Stimulated activated CD8-positive, alpha-beta memory T cell treated with anti-CD3 and anti-CD28 coated beads, Interleukin-15, amount 100 ng/mL, for 24 hours (primary cell): ENCODE measurements around the gene MICAL3.

Experiments
- DNase-seq: peaks from one replicate; pipeline ENCODE4 v3.0.0-alpha.2; 2020; ENCODE audit warnings: low read depth

Gene MICAL3

GRCh38 chr22:17930455-17931313 is 93.7 kb downstream of the MICAL3 start:
- no peak for DNase-seq

GRCh38 chr22:17929909-17930308 is 94.5 kb downstream of the MICAL3 start:
- no peak for DNase-seq

GRCh38 chr22:17928391-17928790 is 96.0 kb downstream of the MICAL3 start:
- DNase-seq, result no peak

GRCh38 chr22:17927062-17927461 is 97.3 kb downstream of the MICAL3 start:
- no peak for DNase-seq

- no peak for DNase-seq
Observed at GRCh38 chr22:17926516-17926915, 97.8 kb downstream of the MICAL3 start.

DNA sequence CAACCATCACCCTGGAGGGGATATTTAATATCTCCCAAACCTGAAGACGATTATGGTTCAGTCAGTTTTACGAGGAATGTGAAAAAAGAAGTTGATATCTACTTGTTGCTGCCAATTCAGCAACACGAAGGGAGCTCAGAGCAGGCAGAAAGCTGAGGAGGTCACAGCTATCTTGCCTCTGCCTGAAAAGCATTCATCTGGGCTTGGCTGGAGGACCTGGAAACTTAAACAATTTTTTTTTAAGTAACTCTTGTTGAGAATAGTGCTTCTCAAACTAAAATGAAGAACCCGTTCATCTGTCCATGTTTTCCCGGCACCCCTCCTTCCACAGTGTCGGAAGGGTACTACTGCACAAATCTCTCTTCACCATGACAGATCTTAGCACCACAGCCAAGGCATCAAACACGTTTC is 98.9 kb downstream of the MICAL3 start:
- no peak for DNase-seq

GRCh38 chr22:17924735-17925364 is 99.5 kb downstream of the MICAL3 start:
- no peak for DNase-seq

- DNase-seq, result no peak
Observed at GRCh38 chr22:17924076-17924475, 100.3 kb downstream of the MICAL3 start.

- no peak for DNase-seq
Observed at GRCh38 chr22:17922925-17923903, 101.1 kb downstream of the MICAL3 start.

DNA sequence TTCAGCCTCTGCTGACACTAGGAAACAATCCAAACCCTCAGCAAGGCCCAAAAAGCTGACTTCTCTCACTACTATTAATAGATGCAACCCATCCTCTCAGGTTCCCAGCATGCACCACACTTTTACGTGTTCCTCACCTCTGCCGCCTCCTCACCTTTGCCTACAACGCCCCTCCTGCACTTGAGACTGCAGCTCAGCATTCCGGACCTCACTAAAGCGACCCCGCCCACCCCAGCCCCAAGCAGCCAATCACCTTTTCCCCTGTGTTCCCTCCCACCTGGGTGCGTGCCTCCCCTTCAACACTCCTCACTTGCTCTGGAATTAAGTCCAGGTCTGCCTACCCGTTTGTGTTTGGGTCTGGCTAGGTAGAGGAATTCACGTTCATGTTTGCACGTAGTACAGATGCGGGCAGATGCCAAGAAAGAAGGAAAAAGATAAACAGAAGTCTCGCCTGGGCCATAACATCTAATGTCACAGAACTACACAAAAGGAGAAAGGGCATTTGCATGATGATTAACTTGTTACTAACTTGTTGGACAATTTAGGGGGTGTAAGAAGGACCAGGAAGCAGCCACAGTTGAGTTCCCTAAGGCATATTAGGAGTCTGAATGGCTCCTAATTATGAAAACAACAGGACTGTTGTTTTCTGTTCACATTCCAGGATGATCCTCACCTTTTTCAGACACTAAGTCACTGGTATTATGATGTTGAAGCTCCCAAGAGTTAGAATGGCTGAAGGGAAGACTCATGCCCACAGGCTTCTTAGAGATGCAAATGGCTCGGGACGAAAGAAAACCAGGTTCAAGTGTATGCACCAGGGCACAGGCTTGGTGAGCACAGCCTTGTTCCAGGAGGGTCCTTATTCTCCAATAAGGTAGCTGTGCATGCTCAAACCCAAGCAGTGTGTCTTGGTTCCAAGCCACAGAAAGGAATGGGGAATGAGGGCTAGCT is 102.2 kb downstream of the MICAL3 start:
- DNase-seq, result no peak

GRCh38 chr22:17920992-17921650 is 103.2 kb downstream of the MICAL3 start:
- DNase-seq, result no peak

DNA sequence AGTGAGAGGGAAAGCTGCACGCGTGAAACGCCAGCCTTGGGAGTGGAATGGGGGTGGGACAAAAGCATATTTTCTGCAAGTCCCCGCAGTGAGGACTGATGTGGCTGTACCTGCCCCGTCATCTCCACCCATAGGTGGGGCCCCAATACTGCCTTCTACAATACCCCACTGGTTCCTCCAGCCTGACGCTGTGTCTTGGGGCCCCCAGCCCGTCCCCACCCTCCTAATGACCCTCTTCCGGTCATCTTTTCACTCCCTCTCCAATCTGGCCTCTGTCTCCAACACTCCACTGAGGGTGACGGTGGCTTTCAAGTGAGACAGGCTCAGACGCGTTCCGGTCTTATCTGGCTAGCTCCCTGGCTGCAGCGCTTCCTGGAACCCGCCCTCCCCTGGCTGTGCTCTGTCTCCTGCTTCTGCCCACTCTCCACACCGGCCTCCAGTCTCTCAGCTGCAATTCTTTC is 104.2 kb downstream of the MICAL3 start:
- no peak for DNase-seq

GRCh38 chr22:17919276-17920144 is 104.9 kb downstream of the MICAL3 start:
- no peak for DNase-seq

GRCh38 chr22:17918840-17919239 is 105.5 kb downstream of the MICAL3 start:
- DNase-seq, result no peak

GRCh38 chr22:17917490-17917983 is 106.8 kb downstream of the MICAL3 start:
- DNase-seq, result no peak

- no peak for DNase-seq
Observed at GRCh38 chr22:17916226-17916889, 108.0 kb downstream of the MICAL3 start.

DNA sequence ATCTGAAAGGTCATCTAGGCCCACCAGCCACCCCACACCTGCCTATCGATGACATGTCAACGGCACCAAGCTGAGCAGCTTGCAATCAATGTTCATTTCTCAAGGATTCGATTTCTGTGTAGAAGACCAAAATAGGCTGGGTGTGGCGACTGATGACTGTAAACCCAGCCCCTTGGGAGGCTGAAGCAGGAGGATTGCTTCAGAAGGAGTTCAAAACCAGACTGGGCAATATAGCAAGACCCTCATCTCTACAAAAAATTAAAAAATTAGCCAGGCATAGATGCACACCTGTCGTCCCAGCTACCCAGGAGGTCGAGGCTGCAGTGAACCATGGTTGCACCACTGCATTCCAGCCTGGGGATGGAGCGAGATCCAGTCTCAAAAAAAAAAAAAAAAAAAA is 108.7 kb downstream of the MICAL3 start:
- DNase-seq, result no peak

- DNase-seq, result no peak
Observed at GRCh38 chr22:17915188-17915587, 109.2 kb downstream of the MICAL3 start.

- no peak for DNase-seq
Observed at GRCh38 chr22:17914474-17914873, 109.9 kb downstream of the MICAL3 start.
